Mesenchymal stem cell (in vitro differentiated cells and primary cell): ENCODE measurements around the gene ROBO1.

Source experiments
- DNase-seq: peaks from one replicate; pipeline ENCODE4 v3.0.0-alpha.2; 2013
- H2AFZ ChIP-seq: one replicate; pipeline ENCODE4 v1.6.1; 2013; ENCODE audit warnings: low read depth, mild to moderate bottlenecking, control low read depth, inconsistent platforms, low read length, moderate library complexity
- H2AK5ac ChIP-seq: 2 replicates; pipeline ENCODE4 v1.6.1; 2013; ENCODE audit warnings: low read length, moderate library complexity, mild to moderate bottlenecking, inconsistent platforms; ENCODE audit not compliant: severe bottlenecking
- H2BK120ac ChIP-seq: one replicate; pipeline ENCODE4 v1.6.1; 2013; ENCODE audit warnings: low read depth, mild to moderate bottlenecking, inconsistent platforms, low read length, moderate library complexity
- H2BK12ac ChIP-seq, 2 experiments: one replicate each; pipeline ENCODE4 v1.6.1; 2013; ENCODE audit warnings: inconsistent platforms in 2 of 2, low read length in 2 of 2, mild to moderate bottlenecking in 2 of 2, moderate library complexity in 2 of 2, control low read depth in 1 of 2
- H2BK15ac ChIP-seq: one replicate; pipeline ENCODE4 v1.6.1; 2013; ENCODE audit warnings: mild to moderate bottlenecking, low read depth, inconsistent platforms; ENCODE audit not compliant: poor library complexity, severe bottlenecking
- H2BK5ac ChIP-seq: 2 replicates; pipeline ENCODE4 v1.6.1; 2013; ENCODE audit warnings: low read depth, mild to moderate bottlenecking, low read length, control low read depth, inconsistent platforms; ENCODE audit not compliant: poor library complexity, severe bottlenecking
- H3K14ac ChIP-seq, 2 experiments: one replicate each; pipeline ENCODE4 v1.6.1; 2013; ENCODE audit warnings: inconsistent platforms in 2 of 2, low read length in 2 of 2, control low read depth in 1 of 2, mild to moderate bottlenecking in 1 of 2, moderate library complexity in 1 of 2
- H3K18ac ChIP-seq, 2 experiments: one replicate each; pipeline ENCODE4 v1.6.1; 2013; ENCODE audit warnings: inconsistent platforms in 2 of 2, low read length in 2 of 2, control low read depth in 1 of 2, low read depth in 1 of 2, mild to moderate bottlenecking in 1 of 2
- H3K23ac ChIP-seq, 2 experiments: one replicate each; pipeline ENCODE4 v1.6.1; 2013; ENCODE audit warnings: inconsistent platforms in 2 of 2, low read length in 2 of 2, mild to moderate bottlenecking in 2 of 2, moderate library complexity in 2 of 2, control low read depth in 1 of 2
- H3K27ac ChIP-seq: 2 replicates; pipeline ENCODE4 v1.5.1; 2013; ENCODE audit warnings: mild to moderate bottlenecking, moderate library complexity, low read length, control low read depth, inconsistent platforms; ENCODE audit not compliant: poor library complexity, severe bottlenecking
- H3K27me3 ChIP-seq, 2 experiments: 2 replicates each; pipeline versions ENCODE4 v1.6.1 to v1.7.0; 2013; ENCODE audit warnings: low read length in 2 of 2, mild to moderate bottlenecking in 2 of 2, moderate library complexity in 2 of 2, control low read depth in 1 of 2, inconsistent platforms in 1 of 2; ENCODE audit not compliant: control insufficient read depth in 1 of 2, insufficient read depth in 1 of 2
- H3K36me3 ChIP-seq, 2 experiments: 2 replicates each; pipeline versions ENCODE4 v1.6.1 to v1.7.0; 2013; ENCODE audit warnings: low read length in 2 of 2, control low read depth in 1 of 2, inconsistent platforms in 1 of 2, low read depth in 1 of 2, mild to moderate bottlenecking in 1 of 2; ENCODE audit not compliant: insufficient read depth in 2 of 2, control insufficient read depth in 1 of 2
- H3K4ac ChIP-seq, 2 experiments: one replicate each; pipeline ENCODE4 v1.6.1; 2013; ENCODE audit warnings: inconsistent platforms in 2 of 2, low read length in 2 of 2, mild to moderate bottlenecking in 2 of 2, moderate library complexity in 2 of 2, control low read depth in 1 of 2, low read depth in 1 of 2
- H3K4me1 ChIP-seq: 2 replicates; pipeline ENCODE4 v1.6.1; 2013; ENCODE audit warnings: low read depth, low read length, control low read depth; ENCODE audit not compliant: control insufficient read depth, insufficient read depth
- H3K4me2 ChIP-seq: 2 replicates; pipeline ENCODE4 v1.6.1; 2013; ENCODE audit warnings: low read length, mild to moderate bottlenecking, inconsistent platforms; ENCODE audit not compliant: poor library complexity, severe bottlenecking
- H3K4me3 ChIP-seq, 2 experiments: 2 replicates each; pipeline versions ENCODE4 v1.5.1 to v1.7.0; 2013; ENCODE audit warnings: low read length in 2 of 2, mild to moderate bottlenecking in 2 of 2, control low read depth in 1 of 2, low read depth in 1 of 2; ENCODE audit not compliant: insufficient read depth in 1 of 2
- H3K79me1 ChIP-seq: replicated peaks from 2 replicates; pipeline ENCODE4 v1.6.1; 2013; ENCODE audit warnings: mild to moderate bottlenecking, control low read depth, low read length, inconsistent platforms; ENCODE audit not compliant: poor library complexity, severe bottlenecking
- H3K9ac ChIP-seq: 2 replicates; pipeline ENCODE4 v1.7.0; 2013; ENCODE audit warnings: mild to moderate bottlenecking, low read length, moderate library complexity
- H3K9me3 ChIP-seq: 2 replicates; pipeline ENCODE4 v1.7.0; 2013; ENCODE audit warnings: mild to moderate bottlenecking, low read length; ENCODE audit not compliant: control insufficient read depth
- H4K8ac ChIP-seq: one replicate; pipeline ENCODE4 v1.6.1; 2013; ENCODE audit warnings: inconsistent platforms, mild to moderate bottlenecking, low read length, moderate library complexity
- H4K91ac ChIP-seq: one replicate; pipeline ENCODE4 v1.6.1; 2013; ENCODE audit warnings: mild to moderate bottlenecking, low read length, inconsistent platforms
- WGBS: methylation state at CpG from one replicate; pipeline ENCODE4 v1.1.7; 2013; ENCODE audit warnings: mixed read lengths; 5-methylcytosine and 5-hydroxymethylcytosine counted together

The ROBO1 gene

GRCh38 chr3:78799681-78800080 lies 968.1 kb downstream of the ROBO1 start:
- Histone ChIP-seq H3K14ac (no peak overlapping the region), H3K36me3 (no peaks in the 10 kb centered on the region), H2BK15ac (no peak overlapping the region), H2AFZ (no peak overlapping the region), H2BK12ac (no peak overlapping the region), H3K9ac (no peak overlapping the region), H2BK120ac (no peak overlapping the region), H2BK5ac (no peak overlapping the region), H3K27ac (no peak overlapping the region), H3K18ac (no peak overlapping the region), H3K9me3 (no peaks in the 10 kb centered on the region), H4K8ac (no peak overlapping the region), H3K4me3 (no peak overlapping the region), H3K27me3 (no peaks in the 10 kb centered on the region), H3K79me1 (peaks cover 2% of the 10 kb centered on the region), H3K4me2 (no peak overlapping the region), H4K91ac (no peak overlapping the region), H2AK5ac (no peak overlapping the region), H3K23ac (no peak overlapping the region), H3K4me1 (no peaks in the 10 kb centered on the region), H3K4ac (no peak overlapping the region)
- WGBS: 97% methylated on average over 1 of the region's 1 CpG
- no peak for DNase-seq

- Histone ChIP-seq H3K14ac (no peak overlapping the region), H3K27ac (no peak overlapping the region), H3K79me1 (peaks cover 3% of the 10 kb centered on the region), H3K27me3 (no peaks in the 10 kb centered on the region), H3K4me3 (no peak overlapping the region), H2AK5ac (no peak overlapping the region), H3K23ac (no peak overlapping the region), H2BK12ac (no peak overlapping the region), H2AFZ (no peak overlapping the region), H3K9ac (no peak overlapping the region), H3K4ac (no peak overlapping the region), H3K4me2 (no peak overlapping the region), H3K4me1 (no peaks in the 10 kb centered on the region), H3K9me3 (no peaks in the 10 kb centered on the region), H2BK5ac (no peak overlapping the region), H2BK15ac (no peak overlapping the region), H3K36me3 (no peaks in the 10 kb centered on the region), H4K8ac (no peak overlapping the region), H3K18ac (no peak overlapping the region), H4K91ac (no peak overlapping the region), H2BK120ac (no peak overlapping the region)
- DNase-seq: no peak
Observed at GRCh38 chr3:78798266-78798832, 969.4 kb downstream of the ROBO1 start.

GRCh38 chr3:78794431-78794830 lies 973.4 kb downstream of the ROBO1 start:
- Histone ChIP-seq H3K23ac (no peak overlapping the region), H2AFZ (no peak overlapping the region), H3K18ac (no peak overlapping the region), H3K9ac (no peak overlapping the region), H3K14ac (no peak overlapping the region), H3K27me3 (no peaks in the 10 kb centered on the region), H2BK5ac (no peak overlapping the region), H3K4ac (no peak overlapping the region), H3K4me1 (no peaks in the 10 kb centered on the region), H4K91ac (no peak overlapping the region), H2BK120ac (no peak overlapping the region), H3K9me3 (no peaks in the 10 kb centered on the region), H3K4me3 (no peak overlapping the region), H2AK5ac (no peak overlapping the region), H3K36me3 (no peaks in the 10 kb centered on the region), H2BK15ac (no peak overlapping the region), H3K4me2 (no peak overlapping the region), H3K79me1 (peaks cover 5% of the 10 kb centered on the region), H2BK12ac (no peak overlapping the region), H4K8ac (no peak overlapping the region), H3K27ac (no peak overlapping the region)
- DNase-seq: no peak
- WGBS: 75% methylated on average over 1 of the region's 1 CpG

- Histone ChIP-seq H2AK5ac (no peak overlapping the region), H2BK5ac (no peak overlapping the region), H3K27ac (no peak overlapping the region), H2BK12ac (no peak overlapping the region), H3K14ac (no peak overlapping the region), H3K4ac (no peak overlapping the region), H2AFZ (no peak overlapping the region), H2BK15ac (no peak overlapping the region), H3K4me2 (no peak overlapping the region), H3K23ac (no peak overlapping the region), H3K9me3 (no peaks in the 10 kb centered on the region), H3K18ac (no peak overlapping the region), H3K27me3 (no peaks in the 10 kb centered on the region), H3K4me1 (no peaks in the 10 kb centered on the region), H3K79me1 (peaks cover 5% of the 10 kb centered on the region), H3K36me3 (no peaks in the 10 kb centered on the region), H2BK120ac (no peak overlapping the region), H3K4me3 (no peak overlapping the region), H4K91ac (no peak overlapping the region), H4K8ac (no peak overlapping the region), H3K9ac (no peak overlapping the region)
- DNase-seq: no peak
- 100% methylated on average over 1 of the region's 1 CpG for WGBS
Observed at GRCh38 chr3:78792733-78793132, 975.1 kb downstream of the ROBO1 start.
